B cell (primary cell): ENCODE measurements around the gene GSTA2. TPM values are rescaled to one million over a fixed set of nuclear protein-coding genes. Genes with fewer than 3 reads are reported as not detected.
"Not testable (repeated sequence)": the region's sequence is repeated elsewhere in the genome, so short reads cannot be mapped to it uniquely, and the experiment has no call there.

Source experiments
- ATAC-seq: fragments of 200-7000 bp; cut with Tn5 transposase; one replicate; pipeline ENCODE4 v1.10.0; 2021; ENCODE audit warnings: low read depth, mild to moderate bottlenecking, moderate number of reproducible peaks, moderate library complexity
- CTCF ChIA-PET: fragments of 350-600 bp; sonication (Branson Sonifier 250); formaldehyde crosslinking; loops from one replicate; lab custom pipeline; 2021; ENCODE audit warnings: antibody characterized with exemption, inconsistent platforms; lab: Charles Lee
- POLR2A ChIA-PET: fragments of 350-600 bp; sonication (Branson Sonifier 250); formaldehyde crosslinking; loops from one replicate; lab custom pipeline; 2021; ENCODE audit warnings: antibody characterized with exemption; lab: Charles Lee
- DNase-seq: peaks from one replicate; pipeline ENCODE4 v3.0.0; 2013
- H2AFZ ChIP-seq: 2 replicates; pipeline ENCODE4 v1.6.1; 2012; ENCODE audit warnings: mild to moderate bottlenecking, low read depth, low read length; ENCODE audit not compliant: insufficient read depth, poor library complexity, severe bottlenecking
- H3K27ac ChIP-seq, 2 donors: 1 replicate in 1 of 2; 2 replicates in 1 of 2; pipeline ENCODE4 v1.5.1; 2012 to 2013; ENCODE audit warnings: low read length in 2 of 2, mild to moderate bottlenecking in 2 of 2, moderate library complexity in 1 of 2
- H3K27me3 ChIP-seq, 4 experiments: fragments of 200-600 bp in 1 of 4; sonication (generic) in 1 of 4; replicated peaks in 1 of 4; 1 replicate in 2 of 4; 2 replicates in 2 of 4; pipeline versions ENCODE4 v1.6.1 to v1.7.0; 2013 to 2016; ENCODE audit warnings: low read length in 3 of 4, mild to moderate bottlenecking in 2 of 4, mixed read lengths in 1 of 4, moderate library complexity in 1 of 4; ENCODE audit not compliant: insufficient read depth in 4 of 4, control insufficient read depth in 3 of 4; ENCODE audit errors: control extremely low read depth in 1 of 4
- H3K36me3 ChIP-seq, 2 experiments: replicated peaks in 1 of 2; 1 replicate in 1 of 2; 2 replicates in 1 of 2; pipeline versions ENCODE4 v1.6.1 to v1.7.1; 2013; ENCODE audit warnings: low read length in 1 of 2; ENCODE audit not compliant: insufficient read depth in 2 of 2, control insufficient read depth in 1 of 2; ENCODE audit errors: control extremely low read depth in 1 of 2, extremely low read depth in 1 of 2
- H3K4me1 ChIP-seq, 2 donors: fragments of 200-600 bp in 1 of 2; sonication (generic) in 1 of 2; 1 replicate in 1 of 2; 2 replicates in 1 of 2; pipeline versions ENCODE4 v1.5.1 to v1.6.1; 2013 to 2017; ENCODE audit warnings: low read length in 2 of 2; ENCODE audit not compliant: control insufficient read depth in 2 of 2, insufficient read depth in 2 of 2
- H3K4me2 ChIP-seq: replicated peaks from 2 replicates; pipeline ENCODE3; 2012; ENCODE audit warnings: mild to moderate bottlenecking, low read depth, low read length; ENCODE audit not compliant: poor library complexity, severe bottlenecking
- H3K4me3 ChIP-seq, 5 experiments: fragments of 200-600 bp in 1 of 5; sonication (generic) in 1 of 5; 1 replicate in 3 of 5; 2 replicates in 2 of 5; pipeline versions ENCODE4 v1.5.1 to v1.7.0; 2011 to 2016; ENCODE audit warnings: low read length in 4 of 5, mild to moderate bottlenecking in 4 of 5, low read depth in 2 of 5, control low read depth in 1 of 5, moderate library complexity in 1 of 5; ENCODE audit not compliant: insufficient read depth in 1 of 5; ENCODE audit errors: control extremely low read depth in 1 of 5, extremely low read depth in 1 of 5
- H3K79me2 ChIP-seq: fragments of 200-600 bp; sonication (generic); one replicate; pipeline ENCODE4 v1.6.0; 2016; ENCODE audit warnings: low read length; ENCODE audit not compliant: control insufficient read depth, insufficient read depth
- H3K9ac ChIP-seq: fragments of 200-600 bp; sonication (generic); 2 replicates; pipeline ENCODE4 v1.6.1; 2017; ENCODE audit warnings: mild to moderate bottlenecking, low read length, moderate library complexity
- H3K9me3 ChIP-seq, 3 donors: one replicate each; pipeline versions ENCODE4 v1.6.1 to v1.7.1; 2013; ENCODE audit warnings: low read length in 2 of 3; ENCODE audit not compliant: control insufficient read depth in 2 of 3, insufficient read depth in 1 of 3; ENCODE audit errors: control extremely low read depth in 1 of 3
- H4K20me1 ChIP-seq: 2 replicates; pipeline ENCODE4 v1.6.0; 2012; ENCODE audit warnings: mild to moderate bottlenecking, low read length; ENCODE audit not compliant: insufficient read depth, control insufficient read depth, poor library complexity, severe bottlenecking
- H3K27ac Mint-ChIP-seq: one replicate; pipeline ENCODE4 v1.8.0; 2021; ENCODE audit warnings: mixed read lengths
- H3K27me3 Mint-ChIP-seq: one replicate; pipeline ENCODE4 v1.8.0; 2021; ENCODE audit warnings: mixed read lengths
- H3K4me1 Mint-ChIP-seq: one replicate; pipeline ENCODE4 v1.8.0; 2021; ENCODE audit warnings: mixed read lengths
- H3K4me3 Mint-ChIP-seq: one replicate; pipeline ENCODE4 v1.8.0; 2021; ENCODE audit warnings: mixed read lengths
- H3K9me3 Mint-ChIP-seq: one replicate; pipeline ENCODE4 v1.8.0; 2022; ENCODE audit warnings: mixed read lengths; ENCODE audit not compliant: insufficient read depth
- CTCF ChIP-seq: fragments of 200-600 bp; IDR thresholded peaks from one replicate; pipeline ENCODE4 v1.8.0; 2022; ENCODE audit warnings: antibody characterized with exemption, mild to moderate bottlenecking
- EZH2 ChIP-seq: IDR thresholded peaks from 2 replicates; pipeline ENCODE4 v1.6.1; 2012; ENCODE audit warnings: borderline replicate concordance, low read depth, mild to moderate bottlenecking, moderate library complexity, low read length; ENCODE audit not compliant: insufficient read depth, poor library complexity, severe bottlenecking
- WGBS: methylation state at CpG from one replicate; pipeline ENCODE4 v1.1.5; 2013; ENCODE audit warnings: missing lambda C conversion rate; ENCODE audit not compliant: insufficient coverage; 5-methylcytosine and 5-hydroxymethylcytosine counted together
- intact Hi-C: fragments of 100-400 bp; cut with micrococcal nuclease; formaldehyde crosslinking; loops from one replicate; pipeline ENCODE4 v1.10.0; 2022
- polyA plus RNA-seq: library from polyadenylated mRNA; depleted of rRNA; stranded (reverse); fragments of >200 nt; gene quantifications from 2 replicates; pipeline ENCODE4 v1.2.3, GENCODE V29; 2012
- total RNA-seq, 2 donors: library from RNA; stranded (reverse); fragments of 120-200 nt in 1 of 2; gene quantifications; 1 replicate in 1 of 2; 2 replicates in 1 of 2; pipeline versions ENCODE4 v1.2.3 to v1.2.4, GENCODE V29; 2013 to 2022

The GSTA2 gene
- total and polyA plus RNA-seq, 2 donors (not counting 1 experiment from before 2014, with no cell fraction given), result not detected

GRCh38 chr6:52786249-52786956 lies 23.1 kb upstream of the GSTA2 start:
- H2AFZ ChIP-seq, result no peak overlapping the region
- Mint-ChIP-seq H3K27ac (no peak overlapping the region), H3K4me3 (no peak overlapping the region), H3K9me3 (no peaks in the 10 kb centered on the region), H3K27me3 (peaks cover 25% of the 10 kb centered on the region), H3K4me1 (no peaks in the 10 kb centered on the region)
- ChIA-PET CTCF (interaction anchor here (0.5 kb wide), 1 partner anchor 8 kb away, joined by 3 read pairs; no protein-coding TSS in a partner anchor), POLR2A (no interaction called here)
- H3K4me2 ChIP-seq, result no peak overlapping the region
- H4K20me1 ChIP-seq, result no peaks in the 10 kb centered on the region
- H3K9me3 ChIP-seq, result peaks cover 0 to 7% (median 0%) of the 10 kb centered on the region in 3 donors
- WGBS, result 97% methylated on average over 24 of the region's 24 CpGs
- intact Hi-C loops, result no loop called here
- no peaks in the 10 kb centered on the region for H3K27me3 ChIP-seq
- H3K79me2 ChIP-seq, result no peaks in the 10 kb centered on the region
- H3K36me3 ChIP-seq, result no peaks in the 10 kb centered on the region
- no peak overlapping the region for H3K4me3 ChIP-seq
- DNase-seq, result no peak
- ATAC-seq, result no peak
- H3K4me1 ChIP-seq, result no peaks in the 10 kb centered on the region
- H3K9ac ChIP-seq, result no peak overlapping the region
- no peak overlapping the region for H3K27ac ChIP-seq
- TF ChIP-seq EZH2 (no peak), CTCF (no peak)

GRCh38 chr6:52782696-52783274 lies 19.5 kb upstream of the GSTA2 start:
- H3K9me3 Mint-ChIP-seq, H3K4me3 Mint-ChIP-seq, H3K4me2 ChIP-seq, H4K20me1 ChIP-seq, H3K9me3 ChIP-seq, H3K27ac Mint-ChIP-seq, H3K36me3 ChIP-seq, DNase-seq, intact Hi-C loops, POLR2A ChIA-PET, H3K4me3 ChIP-seq, H2AFZ ChIP-seq, ATAC-seq, H3K27me3 ChIP-seq, CTCF ChIA-PET, H3K4me1 ChIP-seq, H3K79me2 ChIP-seq, H3K4me1 Mint-ChIP-seq, H3K27ac ChIP-seq, H3K9ac ChIP-seq: not testable (repeated sequence)
- no CpG with 5 or more reads among the region's 3 CpGs for WGBS
- peaks cover 40% of the 10 kb centered on the region for H3K27me3 Mint-ChIP-seq

- POLR2A ChIA-PET, intact Hi-C loops, H3K4me1 ChIP-seq, CTCF ChIA-PET, DNase-seq, H3K4me3 Mint-ChIP-seq, H3K9ac ChIP-seq, H2AFZ ChIP-seq, ATAC-seq, H3K27ac Mint-ChIP-seq, H4K20me1 ChIP-seq, H3K36me3 ChIP-seq, H3K9me3 Mint-ChIP-seq, H3K27me3 ChIP-seq, H3K4me1 Mint-ChIP-seq, H3K9me3 ChIP-seq, H3K79me2 ChIP-seq, H3K4me2 ChIP-seq, H3K27ac ChIP-seq, H3K4me3 ChIP-seq: not testable (repeated sequence)
- H3K27me3 Mint-ChIP-seq, result peaks cover 40% of the 10 kb centered on the region
Observed at GRCh38 chr6:52782209-52782608, 18.9 kb upstream of the GSTA2 start.
